Right lobe of liver (tissue), 6 donors: ENCODE measurements around the gene BMF. TPM values are rescaled to one million over a fixed set of nuclear protein-coding genes. Genes with fewer than 3 reads are reported as not detected.

Experiments used
- ATAC-seq, 4 donors: fragments of 200-7000 bp; cut with Tn5 transposase; one replicate each; pipeline ENCODE4 v1.9.1; 2020; ENCODE audit warnings: mild to moderate bottlenecking in 4 of 4, moderate library complexity in 4 of 4
- DNase-seq, 3 donors: peaks; one replicate each; pipeline ENCODE4 v3.0.0-alpha.2; 2020
- H3K27ac ChIP-seq, 3 donors: fragments of 200-600 bp; one replicate each; pipeline ENCODE4 v1.8.0; 2022
- H3K27me3 ChIP-seq, 2 donors: fragments of 200-600 bp; one replicate each; pipeline ENCODE4 v1.8.0; 2022
- H3K36me3 ChIP-seq, 4 donors: fragments of 200-600 bp; sonication (generic) in 1 of 4; one replicate each; pipeline versions ENCODE4 v1.5.1 to v1.8.0; 2017 to 2022; ENCODE audit warnings: control low read depth in 1 of 4
- H3K4me1 ChIP-seq, 4 donors: fragments of 200-600 bp; sonication (generic) in 1 of 4; one replicate each; pipeline versions ENCODE4 v1.5.1 to v1.8.0; 2017 to 2022; ENCODE audit warnings: control low read depth in 1 of 4
- H3K4me3 ChIP-seq, 3 donors: fragments of 200-600 bp; one replicate each; pipeline ENCODE4 v1.8.0; 2022
- H3K9me3 ChIP-seq, 4 donors: fragments of 200-600 bp; sonication (generic) in 1 of 4; one replicate each; pipeline versions ENCODE4 v1.5.1 to v1.8.0; 2017 to 2022; ENCODE audit warnings: control low read depth in 1 of 4
- POLR2A ChIP-seq: fragments of 450-650 bp; IDR thresholded peaks from one replicate; pipeline ENCODE4 v1.6.1; 2017; ENCODE audit warnings: antibody characterized with exemption, mild to moderate bottlenecking
- WGBS: methylation state at CpG from one replicate; pipeline ENCODE4 v1.1.6; 2018; ENCODE audit warnings: low coverage, low lambda C conversion rate; ENCODE audit not compliant: insufficient coverage; ENCODE audit errors: missing lambda C conversion rate; 5-methylcytosine and 5-hydroxymethylcytosine counted together
- intact Hi-C, 2 donors: fragments of 100-400 bp; cut with DNase I; formaldehyde crosslinking; loops; one replicate each; pipeline versions ENCODE4 v1.11.2 to v1.14.1; 2022
- total RNA-seq, 6 experiments: library from RNA; depleted of rRNA in 2 of 6; stranded (reverse); fragments of >200 nt in 2 of 6; fragmentation: NEBNext Ultra II Directional in 3 of 6; extraction: Animal tissue kit (Norgen Biotek cat#: 25700) in 3 of 6; gene quantifications; one replicate each; pipeline versions ENCODE4 v1.1.0 to v1.2.4, GENCODE V29; 2016 to 2023
- TF ChIP-seq, protein P1 (sequence below), 4 donors: fragments of 200-600 bp in 3 of 4; fragments of 450-650 bp in 1 of 4; IDR thresholded peaks; one replicate each; pipeline versions ENCODE4 v1.5.1 to v1.8.0; 2016 to 2022; ENCODE audit warnings: antibody characterized with exemption in 4 of 4, mild to moderate bottlenecking in 2 of 4
- donor health status: DM: no; HTN: yes; CAD: no.
- donor health status: DM: no; HTN: no; CAD: no.
- donor health status: DM: no; HTN: no; CAD: no.
- donor health status: DM: no; HTN: yes; CAD: no.
- donor health status: DM: no; HTN: yes; CAD: no.

The BMF gene
- total RNA-seq, 6 experiments from 2014 or later = 1.7 to 7.3 (median 3.4) TPM

DNA sequence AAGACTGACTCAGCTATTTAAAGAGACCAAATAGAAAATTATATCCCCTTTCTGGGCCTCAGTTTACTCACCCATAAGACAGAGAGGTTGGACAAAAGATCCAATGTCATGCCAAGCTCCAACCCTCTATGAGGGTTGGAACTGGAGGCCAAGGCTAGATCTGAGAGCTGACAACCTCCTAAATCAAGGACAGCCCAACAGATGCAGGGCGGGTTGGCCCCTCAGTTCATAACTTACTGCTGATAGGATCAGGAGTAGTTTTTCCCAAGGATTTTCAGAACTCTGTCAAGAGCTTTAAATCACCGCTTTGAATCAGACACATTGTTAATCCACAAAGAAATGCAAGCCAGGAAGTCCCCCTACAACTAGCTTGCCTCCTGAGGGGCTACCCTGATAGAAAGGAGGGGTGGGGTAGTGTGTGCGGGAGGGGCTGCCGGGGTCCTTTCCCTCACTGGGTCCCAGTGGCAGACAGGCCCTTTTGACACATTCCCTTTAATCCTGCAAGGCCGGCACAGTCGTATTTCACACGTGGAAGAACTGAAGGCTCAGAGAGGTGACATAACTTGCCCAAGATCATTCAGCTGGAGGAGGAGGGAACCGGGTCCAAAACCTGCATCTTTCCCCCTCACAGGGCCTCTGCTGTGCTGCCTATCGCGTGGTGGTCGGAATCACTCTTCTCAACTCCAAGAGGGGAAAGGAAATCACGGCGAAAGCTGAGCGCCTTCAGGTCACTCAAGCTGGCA is 21.4 kb downstream of the BMF start:
- Histone ChIP-seq H3K4me3 (no peak overlapping the region), H3K27ac (no peak overlapping the region), H3K36me3 (no peaks in the 10 kb centered on the region), H3K9me3 (no peaks in the 10 kb centered on the region), H3K27me3 (no peaks in the 10 kb centered on the region), H3K4me1 (peaks cover 0 to 46% (median 27%) of the 10 kb centered on the region in 4 donors)
- TF ChIP-seq POLR2A = no peak
- TF ChIP-seq, protein P1, sequence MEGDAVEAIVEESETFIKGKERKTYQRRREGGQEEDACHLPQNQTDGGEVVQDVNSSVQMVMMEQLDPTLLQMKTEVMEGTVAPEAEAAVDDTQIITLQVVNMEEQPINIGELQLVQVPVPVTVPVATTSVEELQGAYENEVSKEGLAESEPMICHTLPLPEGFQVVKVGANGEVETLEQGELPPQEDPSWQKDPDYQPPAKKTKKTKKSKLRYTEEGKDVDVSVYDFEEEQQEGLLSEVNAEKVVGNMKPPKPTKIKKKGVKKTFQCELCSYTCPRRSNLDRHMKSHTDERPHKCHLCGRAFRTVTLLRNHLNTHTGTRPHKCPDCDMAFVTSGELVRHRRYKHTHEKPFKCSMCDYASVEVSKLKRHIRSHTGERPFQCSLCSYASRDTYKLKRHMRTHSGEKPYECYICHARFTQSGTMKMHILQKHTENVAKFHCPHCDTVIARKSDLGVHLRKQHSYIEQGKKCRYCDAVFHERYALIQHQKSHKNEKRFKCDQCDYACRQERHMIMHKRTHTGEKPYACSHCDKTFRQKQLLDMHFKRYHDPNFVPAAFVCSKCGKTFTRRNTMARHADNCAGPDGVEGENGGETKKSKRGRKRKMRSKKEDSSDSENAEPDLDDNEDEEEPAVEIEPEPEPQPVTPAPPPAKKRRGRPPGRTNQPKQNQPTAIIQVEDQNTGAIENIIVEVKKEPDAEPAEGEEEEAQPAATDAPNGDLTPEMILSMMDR (IDR thresholded peaks at IDR 0.05) = no peak
- WGBS = 83% methylated on average over 7 of the region's 14 CpGs
- DNase-seq (no peak), ATAC-seq (no peak)
- intact Hi-C loops = no loop called here

DNA sequence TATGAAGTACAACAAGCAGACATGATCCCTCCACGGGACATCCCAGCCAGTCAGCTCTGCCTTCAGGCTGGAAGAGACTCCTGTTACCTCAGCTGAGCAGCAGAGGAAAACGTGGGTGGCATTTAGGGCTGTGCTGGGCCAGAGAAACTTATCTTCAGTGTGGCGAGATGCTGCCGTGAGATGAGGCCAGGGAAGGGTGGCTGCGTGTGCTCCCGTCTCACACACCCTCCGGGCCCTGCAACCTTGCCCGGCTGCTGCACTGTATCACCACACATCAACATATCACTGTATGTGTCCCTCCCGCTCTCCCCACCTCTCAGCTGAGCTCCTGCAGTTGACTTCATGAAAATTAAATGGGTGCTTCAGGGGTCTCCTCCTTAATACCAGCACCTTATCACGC is 23.4 kb downstream of the BMF start:
- peaks cover 0 to 51% (median 31%) of the 10 kb centered on the region in 4 donors for H3K4me1 ChIP-seq
- WGBS = 54% methylated on average over 3 of the region's 10 CpGs
- intact Hi-C loops = no loop called here
- DNase-seq = no peak
- TF ChIP-seq, protein P1 (IDR thresholded peaks at IDR 0.05) = no peak
- TF ChIP-seq POLR2A = no peak
- H3K9me3 ChIP-seq = no peaks in the 10 kb centered on the region
- no peak for ATAC-seq
- H3K27me3 ChIP-seq = no peaks in the 10 kb centered on the region
- H3K4me3 ChIP-seq = no peak overlapping the region
- H3K36me3 ChIP-seq = no peaks in the 10 kb centered on the region
- no peak overlapping the region for H3K27ac ChIP-seq

DNA sequence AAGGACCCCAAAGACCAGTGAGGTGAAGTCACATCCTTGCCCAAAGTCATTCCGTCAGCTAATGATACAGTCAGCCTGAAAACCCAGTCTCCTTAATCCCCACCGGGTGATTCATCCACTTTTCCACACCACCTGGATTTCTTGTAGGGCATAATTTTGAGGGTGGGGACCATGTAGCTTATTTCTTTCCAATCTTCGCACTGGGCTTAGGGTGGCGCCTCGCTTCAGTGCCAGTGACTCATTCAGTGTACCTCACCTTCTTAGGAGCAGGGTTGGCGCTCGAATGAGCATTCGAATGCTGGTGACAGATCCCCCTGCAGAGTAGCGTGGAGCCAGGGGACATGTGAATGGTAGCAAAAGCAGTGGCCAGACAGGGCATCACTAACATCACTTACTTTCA is 24.0 kb downstream of the BMF start:
- intact Hi-C loops = no loop called here
- no peaks in the 10 kb centered on the region for H3K36me3 ChIP-seq
- no peak for DNase-seq
- H3K9me3 ChIP-seq = no peaks in the 10 kb centered on the region
- peaks cover 0 to 49% (median 30%) of the 10 kb centered on the region in 4 donors for H3K4me1 ChIP-seq
- no peak for ATAC-seq
- TF ChIP-seq, protein P1 (IDR thresholded peaks at IDR 0.05) = no peak
- no peak for TF ChIP-seq POLR2A
- no peak overlapping the region for H3K4me3 ChIP-seq
- H3K27ac ChIP-seq = no peak overlapping the region
- H3K27me3 ChIP-seq = no peaks in the 10 kb centered on the region
- 96% methylated on average over 9 of the region's 9 CpGs for WGBS

DNA sequence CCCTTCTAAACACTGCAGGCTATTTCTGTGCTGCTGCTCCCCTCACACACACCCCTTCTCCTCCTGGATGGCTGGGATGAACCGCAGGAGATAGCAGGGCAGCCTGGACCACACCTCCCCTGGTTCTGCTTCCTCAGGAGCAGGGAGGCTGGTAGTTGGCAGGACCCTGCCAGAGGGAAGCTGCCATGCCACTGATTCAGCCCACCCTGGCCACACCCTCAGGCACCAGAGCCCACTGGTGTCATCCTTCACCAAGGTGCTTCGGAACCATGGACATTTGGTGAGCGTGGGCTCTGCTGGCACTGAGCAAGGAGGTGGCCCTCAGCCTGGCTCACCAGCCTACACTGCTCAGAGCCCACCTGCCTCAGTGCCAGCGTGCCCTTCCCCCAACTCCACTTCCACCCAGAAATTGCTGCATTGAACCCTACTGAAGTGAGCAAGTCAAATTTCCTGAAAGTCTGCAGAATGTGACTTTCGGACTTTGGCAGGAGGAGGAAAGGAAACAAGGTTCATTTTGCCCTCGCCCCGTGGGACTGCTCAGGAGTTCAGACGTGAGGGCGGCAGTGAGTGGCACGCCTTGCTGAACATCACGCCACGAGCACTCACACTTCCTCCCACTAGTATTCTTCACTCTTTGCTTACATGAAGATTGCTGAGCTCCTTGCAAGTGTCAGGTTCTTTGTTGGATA is 26.3 kb downstream of the BMF start:
- 13% methylated on average over 4 of the region's 12 CpGs for WGBS
- ATAC-seq (peak; percentile 64 to 73 (median 66)), DNase-seq (peak in 1 of 3 donors; percentile 61)
- no peaks in the 10 kb centered on the region for H3K9me3 ChIP-seq
- H3K4me3 ChIP-seq = peak overlapping the region in 1 of 3 donors; percentile 23
- H3K36me3 ChIP-seq = no peaks in the 10 kb centered on the region
- intact Hi-C loops = no loop called here
- peaks cover 0 to 31% (median 20%) of the 10 kb centered on the region in 4 donors for H3K4me1 ChIP-seq
- H3K27me3 ChIP-seq = no peaks in the 10 kb centered on the region
- TF ChIP-seq, protein P1 (IDR thresholded peaks at IDR 0.05) = no peak
- no peak for TF ChIP-seq POLR2A
- H3K27ac ChIP-seq = peak overlapping the region; percentile 7 to 82 (median 33)
